ENCODE data around the gene TMEM11. TPM values are rescaled to one million over a fixed set of nuclear protein-coding genes. Genes with fewer than 3 reads are reported as not detected.
A peak's percentile ranks its signal among the peaks of the same experiment; 100 is the strongest.

TMEM11 gene
- total RNA-seq, 2 experiments from 2014 or later: 26.8 to 34.0 TPM

DNA sequence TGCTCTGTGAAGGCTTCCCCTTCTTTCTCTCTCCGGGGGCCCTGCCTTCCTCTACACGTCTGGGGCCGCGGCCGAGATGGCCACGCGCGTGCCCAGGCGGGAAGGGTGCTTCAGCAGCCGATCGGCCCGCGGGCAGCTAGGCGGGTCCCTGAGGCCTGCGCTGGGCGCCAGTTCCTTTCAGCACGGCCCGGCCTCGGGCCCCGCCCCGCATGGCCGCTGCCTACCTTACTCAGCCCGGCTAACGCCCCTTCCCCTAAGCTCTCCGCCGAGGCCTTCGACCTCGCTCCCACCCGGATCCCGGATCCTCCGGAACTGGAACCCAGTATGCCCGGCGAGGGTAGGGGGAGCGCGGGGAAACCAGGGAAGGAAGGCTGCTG is 335 bp downstream of the TMEM11 start:
- intact Hi-C loops (cut with micrococcal nuclease; ENCODE audit: unreplicated experiment): loop anchor here (1.0 to 2.0 kb wide), 5 partner anchors 62 to 171 kb away; partner anchors contain the start of genes DHRS7B and USP22
- POLR2A ChIA-PET: interaction anchor here (0.6 to 1.2 kb wide), 3 partner anchors 20 to 170 kb away, joined by 3 to 4 read pairs (median 4); partner anchors contain the start of gene USP22

GRCh38 chr17:21212826-21213637 is 929 bp downstream of the TMEM11 start:
- Histone ChIP-seq H4K20me1 (ENCODE audit: insufficient read depth, low read length) (peaks cover 32% of the 10 kb centered on the region), H2AFZ (ENCODE audit: low read length) (no peak overlapping the region), H3K4me1 (ENCODE audit: insufficient read depth, low read length, poor library complexity, severe bottlenecking) (peaks cover 27% of the 10 kb centered on the region), H3K4me2 (ENCODE audit: low read length) (peak overlapping the region; percentile 95), H3K9me3 (ENCODE audit: low read length) (no peaks in the 10 kb centered on the region), H3K9me2 (ENCODE audit: insufficient read depth, low read length) (no peaks in the 10 kb centered on the region), H3K4me3 (ENCODE audit: low read depth, low read length, poor library complexity, severe bottlenecking) (peak overlapping the region; percentile 97), H3K79me2 (ENCODE audit: insufficient read depth, low read depth, low read length) (peaks cover 68% of the 10 kb centered on the region), H3K36me3 (ENCODE audit: insufficient read depth, low read length) (peaks cover 51% of the 10 kb centered on the region), H3K27ac (ENCODE audit: low read depth, low read length, poor library complexity, severe bottlenecking) (peak overlapping the region; percentile 60)
- TF ChIP-seq CTCF (conservative IDR thresholded peaks at IDR 0.05; ENCODE audit: low read length) (no peak), EZH2phosphoT487 (IDR thresholded peaks at IDR 0.05; ENCODE audit: borderline replicate concordance, low read depth, low read length) (no peak)
- no peak for DNase-seq (ENCODE audit: low spot score)
- POLR2A ChIA-PET: interaction anchor here (0.6 to 1.3 kb wide), 8 partner anchors 12 to 478 kb away, joined by 3 to 4 read pairs (median 4); partner anchors contain the start of gene USP22
- CTCF ChIA-PET (ENCODE audit: unreplicated experiment): interaction anchor here (0.6 to 1.3 kb wide), 2 partner anchors 93 to 96 kb away, joined by 3 to 4 read pairs; no protein-coding TSS in a partner anchor
- intact Hi-C loops (cut with micrococcal nuclease; ENCODE audit: unreplicated experiment): loop anchor here (2.0 kb wide), 1 partner anchor 74 kb away; no protein-coding TSS in a partner anchor
- TSS peak; percentile 67 for BruUV-seq (replicated peaks)

More for the DNA sequence above, 335 bp downstream of the TMEM11 start:
- peaks cover 49% of the 10 kb centered on the region for H3K36me3 ChIP-seq (ENCODE audit: insufficient read depth, low read length)
- H3K4me1 ChIP-seq (ENCODE audit: insufficient read depth, low read length, poor library complexity, severe bottlenecking): peaks cover 27% of the 10 kb centered on the region
- CTCF ChIA-PET (ENCODE audit: unreplicated experiment): interaction anchor here (0.6 to 1.3 kb wide), 2 partner anchors 94 to 97 kb away, joined by 3 to 4 read pairs; no protein-coding TSS in a partner anchor
- TF ChIP-seq EZH2phosphoT487 (IDR thresholded peaks at IDR 0.05; ENCODE audit: borderline replicate concordance, low read depth, low read length): no peak
- no peak for TF ChIP-seq CTCF (conservative IDR thresholded peaks at IDR 0.05; ENCODE audit: low read length)
- H3K27ac ChIP-seq (ENCODE audit: low read depth, low read length, poor library complexity, severe bottlenecking): peak overlapping the region; percentile 60
- no peaks in the 10 kb centered on the region for H3K9me2 ChIP-seq (ENCODE audit: insufficient read depth, low read length)
- peak overlapping the region; percentile 95 for H3K4me2 ChIP-seq (ENCODE audit: low read length)
- peak overlapping the region; percentile 54 for H2AFZ ChIP-seq (ENCODE audit: low read length)
- H3K9me3 ChIP-seq (ENCODE audit: low read length): no peaks in the 10 kb centered on the region
- H4K20me1 ChIP-seq (ENCODE audit: insufficient read depth, low read length): peaks cover 32% of the 10 kb centered on the region
- no TSS peak for BruUV-seq (replicated peaks)
- peak overlapping the region; percentile 97 for H3K4me3 ChIP-seq (ENCODE audit: low read depth, low read length, poor library complexity, severe bottlenecking)
- H3K79me2 ChIP-seq (ENCODE audit: insufficient read depth, low read depth, low read length): peaks cover 62% of the 10 kb centered on the region
- DNase-seq (ENCODE audit: low spot score): peak; percentile 46
